Measurements from ENCODE around the gene WDR88. TPM values are rescaled to one million over a fixed set of nuclear protein-coding genes. Genes with fewer than 3 reads are reported as not detected.
"Not testable (repeated sequence)": the region's sequence is repeated elsewhere in the genome, so short reads cannot be mapped to it uniquely, and the experiment has no call there.

WDR88 gene
- total RNA-seq, 2 donors from 2014 or later = not detected

- intact Hi-C loops (cut with DNase I) = no loop called here
- 80 to 83% methylated on average over 4 of the region's 4 CpGs for WGBS, 2 donors
- Histone ChIP-seq H3K27me3 (no peaks in the 10 kb centered on the region), H3K36me3 (replicated peaks in 1 of 2; ENCODE audit: insufficient read depth in 1 of 2, low read depth in 2 of 2) (no peaks in the 10 kb centered on the region), H3K27ac (no peak overlapping the region), H3K9me3 (no peaks in the 10 kb centered on the region), H3K4me3 (no peak overlapping the region), H3K4me1 (peaks cover 13% of the 10 kb centered on the region)
- no peak for DNase-seq
- TF ChIP-seq POLR2A (IDR thresholded peaks at IDR 0.05) = no peak
- TF ChIP-seq, protein P1, sequence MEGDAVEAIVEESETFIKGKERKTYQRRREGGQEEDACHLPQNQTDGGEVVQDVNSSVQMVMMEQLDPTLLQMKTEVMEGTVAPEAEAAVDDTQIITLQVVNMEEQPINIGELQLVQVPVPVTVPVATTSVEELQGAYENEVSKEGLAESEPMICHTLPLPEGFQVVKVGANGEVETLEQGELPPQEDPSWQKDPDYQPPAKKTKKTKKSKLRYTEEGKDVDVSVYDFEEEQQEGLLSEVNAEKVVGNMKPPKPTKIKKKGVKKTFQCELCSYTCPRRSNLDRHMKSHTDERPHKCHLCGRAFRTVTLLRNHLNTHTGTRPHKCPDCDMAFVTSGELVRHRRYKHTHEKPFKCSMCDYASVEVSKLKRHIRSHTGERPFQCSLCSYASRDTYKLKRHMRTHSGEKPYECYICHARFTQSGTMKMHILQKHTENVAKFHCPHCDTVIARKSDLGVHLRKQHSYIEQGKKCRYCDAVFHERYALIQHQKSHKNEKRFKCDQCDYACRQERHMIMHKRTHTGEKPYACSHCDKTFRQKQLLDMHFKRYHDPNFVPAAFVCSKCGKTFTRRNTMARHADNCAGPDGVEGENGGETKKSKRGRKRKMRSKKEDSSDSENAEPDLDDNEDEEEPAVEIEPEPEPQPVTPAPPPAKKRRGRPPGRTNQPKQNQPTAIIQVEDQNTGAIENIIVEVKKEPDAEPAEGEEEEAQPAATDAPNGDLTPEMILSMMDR (IDR thresholded peaks at IDR 0.05) = no peak
- ATAC-seq = no peak
These were observed 29.3 kb downstream of the WDR88 start for GRCh38 chr19:33161201-33161600.

- H3K9me3 ChIP-seq = no peaks in the 10 kb centered on the region
- no peak overlapping the region for H3K27ac ChIP-seq
- H3K4me3 ChIP-seq = no peak overlapping the region
- H3K36me3 ChIP-seq (replicated peaks in 1 of 2; ENCODE audit: insufficient read depth in 1 of 2, low read depth in 2 of 2) = no peaks in the 10 kb centered on the region
- no peak for ATAC-seq
- H3K4me1 ChIP-seq = peaks cover 4% of the 10 kb centered on the region
- no peak for TF ChIP-seq POLR2A (IDR thresholded peaks at IDR 0.05)
- TF ChIP-seq, protein P1 (IDR thresholded peaks at IDR 0.05) = no peak
- no peak for DNase-seq
- intact Hi-C loops (cut with DNase I) = no loop called here
- H3K27me3 ChIP-seq = no peaks in the 10 kb centered on the region
- 86 to 94% methylated on average over 6 of the region's 6 CpGs for WGBS, 2 donors
These were observed 31.6 kb downstream of the WDR88 start for GRCh38 chr19:33163481-33163880.

GRCh38 chr19:33166037-33166436 lies 34.1 kb downstream of the WDR88 start:
- ATAC-seq = not testable (repeated sequence)
- whole genome bisulfite sequencing, 2 donors = 67 to 74% methylated on average over 6 of the region's 6 CpGs

GRCh38 chr19:33167438-33167837 lies 35.5 kb downstream of the WDR88 start:
- DNase-seq (no peak), ATAC-seq (no peak)
- no peaks in the 10 kb centered on the region for H3K4me1 ChIP-seq
- WGBS, 2 donors = 95 to 96% methylated on average over 1 of the region's 1 CpG
- intact Hi-C loops (cut with DNase I) = no loop called here
- H3K27me3 ChIP-seq = no peaks in the 10 kb centered on the region
- H3K4me3 ChIP-seq = no peak overlapping the region
- no peaks in the 10 kb centered on the region for H3K36me3 ChIP-seq (replicated peaks in 1 of 2; ENCODE audit: insufficient read depth in 1 of 2, low read depth in 2 of 2)
- H3K27ac ChIP-seq = no peak overlapping the region
- no peaks in the 10 kb centered on the region for H3K9me3 ChIP-seq
- TF ChIP-seq, protein P1 (IDR thresholded peaks at IDR 0.05) = no peak
- TF ChIP-seq POLR2A (IDR thresholded peaks at IDR 0.05) = no peak

More at GRCh38 chr19:33166037-33166436, 34.1 kb downstream of the WDR88 start:
- H3K27ac ChIP-seq; H3K4me1 ChIP-seq; DNase-seq; H3K9me3 ChIP-seq; H3K36me3 ChIP-seq (replicated peaks in 1 of 2; ENCODE audit: insufficient read depth in 1 of 2, low read depth in 2 of 2); H3K27me3 ChIP-seq; H3K4me3 ChIP-seq; intact Hi-C loops (cut with DNase I): not testable (repeated sequence)

DNA sequence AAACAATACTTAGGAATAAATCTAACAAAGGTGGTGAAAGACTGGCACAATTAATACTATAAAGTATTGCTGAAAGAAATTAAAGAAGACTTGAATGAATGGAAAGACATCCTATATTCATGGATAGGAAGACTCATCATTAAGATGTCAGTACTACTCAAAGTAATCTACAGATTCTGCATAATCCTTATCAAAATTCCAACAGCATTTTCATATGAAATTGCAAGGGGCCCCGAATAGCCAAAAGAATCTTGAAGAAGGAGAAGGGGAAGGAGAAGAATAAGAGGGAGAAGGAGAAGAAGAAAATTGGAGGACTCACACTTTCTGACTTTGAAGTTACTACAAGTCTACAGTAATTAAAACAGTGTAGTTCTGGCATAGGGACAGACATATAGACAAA lies 36.6 kb downstream of the WDR88 start:
- Histone ChIP-seq H3K27me3 (no peaks in the 10 kb centered on the region), H3K27ac (no peak overlapping the region), H3K4me1 (no peaks in the 10 kb centered on the region), H3K36me3 (replicated peaks in 1 of 2; ENCODE audit: insufficient read depth in 1 of 2, low read depth in 2 of 2) (no peaks in the 10 kb centered on the region), H3K9me3 (no peaks in the 10 kb centered on the region), H3K4me3 (no peak overlapping the region)
- ATAC-seq (no peak), DNase-seq (no peak)
- TF ChIP-seq, protein P1 (IDR thresholded peaks at IDR 0.05) = no peak
- no peak for TF ChIP-seq POLR2A (IDR thresholded peaks at IDR 0.05)
- intact Hi-C loops (cut with DNase I) = no loop called here
- WGBS, 2 donors = 90 to 94% methylated on average over 1 of the region's 1 CpG

Data from body of pancreas (tissue), 4 donors.